Testis (tissue), 2 donors: ENCODE data around the gene TAF6.

Experiments
- CTCF ChIP-seq, 3 experiments: fragments of 450-650 bp in 2 of 3; fragments of 200-600 bp in 1 of 3; sonication (generic) in 1 of 3; IDR thresholded peaks; one replicate each; pipeline ENCODE4 v1.5.1; 2016 to 2019; ENCODE audit warnings: antibody characterized with exemption in 3 of 3, mild to moderate bottlenecking in 2 of 3, moderate library complexity in 1 of 3
- POLR2A ChIP-seq: fragments of 450-650 bp; IDR thresholded peaks from one replicate; pipeline ENCODE4 v1.6.1; 2017; ENCODE audit warnings: antibody characterized with exemption, mild to moderate bottlenecking, moderate library complexity

GRCh38 chr7:100152404-100152803 is 33.2 kb upstream of the TAF6 start:
- TF ChIP-seq CTCF (IDR thresholded peaks at IDR 0.05) (no peak), POLR2A (no peak)
